ENCODE results near the gene IFNA6. TPM values are rescaled to one million over a fixed set of nuclear protein-coding genes. Genes with fewer than 3 reads are reported as not detected.
A peak's percentile ranks its signal among the peaks of the same experiment; 100 is the strongest.

The IFNA6 gene
- total and polyA plus RNA-seq, 2 experiments from 2014 or later, result not detected

GRCh38 chr9:21326526-21327139 lies 24.1 kb downstream of the IFNA6 start:
- ATAC-seq (peak; percentile 68), DNase-seq (ENCODE audit: low spot score) (peak; percentile 73)
- Mint-ChIP-seq H3K27me3 (ENCODE audit: insufficient read depth, low read depth, poor library complexity) (no peaks in the 10 kb centered on the region), H3K4me3 (no peak overlapping the region), H3K36me3 (ENCODE audit: low read depth) (no peaks in the 10 kb centered on the region; the same call in 1 of the 3 replicates), H3K27ac (no peak overlapping the region), H3K9me3 (no peaks in the 10 kb centered on the region), H3K4me1 (peaks cover 1% of the 10 kb centered on the region; the same call in 1 of the 3 replicates)
- TF ChIP-seq EZH2phosphoT487 (IDR thresholded peaks at IDR 0.05; ENCODE audit: unreplicated experiment) (no peak), ZNF114 (CRISPR knock-in tag; IDR thresholded peaks at IDR 0.05) (no peak), POLR2AphosphoS5 (IDR thresholded peaks at IDR 0.05; ENCODE audit: low read depth) (no peak), CTCF (conservative IDR thresholded peaks at IDR 0.05; ENCODE audit: low read depth in 2 of 2) (peak; percentile 72 to 76)
- Histone ChIP-seq H3K4me1 (ENCODE audit: insufficient read depth) (no peaks in the 10 kb centered on the region), H3K36me3 (ENCODE audit: insufficient read depth) (no peaks in the 10 kb centered on the region), H3K4me3 (no peak overlapping the region), H4K20me1 (replicated peaks; ENCODE audit: insufficient read depth) (no peaks in the 10 kb centered on the region), H3K79me2 (replicated peaks; ENCODE audit: insufficient read depth) (peaks cover 18% of the 10 kb centered on the region), H3K27ac (ENCODE audit: low read depth) (no peak overlapping the region), H3K27me3 (ENCODE audit: insufficient read depth) (no peaks in the 10 kb centered on the region), H3K9me2 (ENCODE audit: insufficient read depth) (no peaks in the 10 kb centered on the region), H2AFZ (no peak overlapping the region), H3K4me2 (no peak overlapping the region), H3F3A (replicated peaks; ENCODE audit: low read depth) (no peaks in the 10 kb centered on the region)

GRCh38 chr9:21324047-21324446 lies 26.6 kb downstream of the IFNA6 start:
- Mint-ChIP-seq H3K36me3 (ENCODE audit: low read depth) (no peaks in the 10 kb centered on the region; the same call in 2 of the 3 replicates), H3K9me3 (no peaks in the 10 kb centered on the region), H3K4me1 (no peaks in the 10 kb centered on the region), H3K4me3 (no peak overlapping the region), H3K27me3 (ENCODE audit: insufficient read depth, low read depth, poor library complexity) (no peaks in the 10 kb centered on the region), H3K27ac (no peak overlapping the region)
- H4K20me1 ChIP-seq (replicated peaks; ENCODE audit: insufficient read depth), result no peaks in the 10 kb centered on the region
- no peaks in the 10 kb centered on the region for H3K4me1 ChIP-seq (ENCODE audit: insufficient read depth)
- no peaks in the 10 kb centered on the region for H3F3A ChIP-seq (replicated peaks; ENCODE audit: low read depth)
- no peaks in the 10 kb centered on the region; the same call in 1 of the 2 replicates for H3K79me2 ChIP-seq (replicated peaks; ENCODE audit: insufficient read depth)
- no peak overlapping the region for H3K4me3 ChIP-seq
- H3K36me3 ChIP-seq (ENCODE audit: insufficient read depth), result no peaks in the 10 kb centered on the region
- H2AFZ ChIP-seq, result no peak overlapping the region
- no peak for ATAC-seq
- H3K9me2 ChIP-seq (ENCODE audit: insufficient read depth), result no peaks in the 10 kb centered on the region
- no peak for DNase-seq (ENCODE audit: low spot score)
- H3K4me2 ChIP-seq, result no peak overlapping the region
- H3K27ac ChIP-seq (ENCODE audit: low read depth), result no peak overlapping the region
- no peaks in the 10 kb centered on the region for H3K27me3 ChIP-seq (ENCODE audit: insufficient read depth)
- TF ChIP-seq EZH2 (IDR thresholded peaks at IDR 0.05; ENCODE audit: low read depth, unreplicated experiment), result no peak
- no peak for TF ChIP-seq NANOG (IDR thresholded peaks at IDR 0.05; ENCODE audit: borderline replicate concordance)
- no peak for TF ChIP-seq ZNF462 (CRISPR knock-in tag; IDR thresholded peaks at IDR 0.05)
- TF ChIP-seq CTCF (conservative IDR thresholded peaks at IDR 0.05; ENCODE audit: low read depth in 2 of 2), result no peak
- no peak for TF ChIP-seq JUNB (IDR thresholded peaks at IDR 0.05; ENCODE audit: unreplicated experiment)
- no peak for TF ChIP-seq POLR2AphosphoS5 (IDR thresholded peaks at IDR 0.05; ENCODE audit: low read depth)
- no peak for TF ChIP-seq ETS1 (IDR thresholded peaks at IDR 0.05)
- no peak for TF ChIP-seq ZNF114 (CRISPR knock-in tag; IDR thresholded peaks at IDR 0.05)
- no peak for TF ChIP-seq STAT1 (IDR thresholded peaks at IDR 0.05; ENCODE audit: unreplicated experiment)

All from GM23338 (cell line).